ENCODE measurements around the gene FAM13B. TPM values are rescaled to one million over a fixed set of nuclear protein-coding genes. Genes with fewer than 3 reads are reported as not detected.
"Not testable (repeated sequence)": the region's sequence is repeated elsewhere in the genome, so short reads cannot be mapped to it uniquely, and the experiment has no call there.

Gene FAM13B
- total RNA-seq, 1 donor from 2014 or later: 91.5 TPM

GRCh38 chr5:137989419-137989818 lies 43.5 kb downstream of the FAM13B start:
- no peak for DNase-seq (ENCODE audit: low spot score)

GRCh38 chr5:137975208-137975607 lies 57.7 kb downstream of the FAM13B start:
- no peak for DNase-seq (ENCODE audit: low spot score)

- not testable (repeated sequence) for DNase-seq (ENCODE audit: low spot score)
Observed at GRCh38 chr5:137970384-137970783, 62.5 kb downstream of the FAM13B start.

- DNase-seq (ENCODE audit: low spot score): no peak
Observed at GRCh38 chr5:137960819-137961218, 72.1 kb downstream of the FAM13B start.

- no peak for DNase-seq (ENCODE audit: low spot score)
Observed at GRCh38 chr5:137960141-137960540, 72.7 kb downstream of the FAM13B start.

- DNase-seq (ENCODE audit: low spot score): no peak
Observed at GRCh38 chr5:137959488-137959887, 73.4 kb downstream of the FAM13B start.

GRCh38 chr5:137957948-137958347 lies 74.9 kb downstream of the FAM13B start:
- DNase-seq (ENCODE audit: low spot score): no peak

- peak; percentile 97 for DNase-seq (ENCODE audit: low spot score)
Observed at GRCh38 chr5:137954131-137954879, 78.6 kb downstream of the FAM13B start.

GRCh38 chr5:137945825-137946224 lies 87.1 kb downstream of the FAM13B start:
- DNase-seq (ENCODE audit: low spot score): no peak

- DNase-seq (ENCODE audit: low spot score): not testable (repeated sequence)
Observed at GRCh38 chr5:137944280-137944679, 88.6 kb downstream of the FAM13B start.

- no peak for DNase-seq (ENCODE audit: low spot score)
Observed at GRCh38 chr5:137939331-137939730, 93.5 kb downstream of the FAM13B start.

GRCh38 chr5:137938751-137939143 lies 94.1 kb downstream of the FAM13B start:
- no peak for DNase-seq (ENCODE audit: low spot score)

- DNase-seq (ENCODE audit: low spot score): no peak
Observed at GRCh38 chr5:137937994-137938750, 94.7 kb downstream of the FAM13B start.

- peak; percentile 77 for DNase-seq (ENCODE audit: low spot score)
Observed at GRCh38 chr5:137935694-137936093, 97.2 kb downstream of the FAM13B start.

GRCh38 chr5:137935190-137935589 lies 97.7 kb downstream of the FAM13B start:
- no peak for DNase-seq (ENCODE audit: low spot score)

GRCh38 chr5:137933491-137933911 lies 99.4 kb downstream of the FAM13B start:
- DNase-seq (ENCODE audit: low spot score): no peak

GRCh38 chr5:137932800-137933199 lies 100.1 kb downstream of the FAM13B start:
- no peak for DNase-seq (ENCODE audit: low spot score)

GRCh38 chr5:137923856-137924255 lies 109.0 kb downstream of the FAM13B start:
- DNase-seq (ENCODE audit: low spot score): peak; percentile 7

GRCh38 chr5:137921931-137922330 lies 110.9 kb downstream of the FAM13B start:
- DNase-seq (ENCODE audit: low spot score): peak; percentile 5

- DNase-seq (ENCODE audit: low spot score): no peak
Observed at GRCh38 chr5:137916923-137917322, 116.0 kb downstream of the FAM13B start.

GRCh38 chr5:137914758-137915157 lies 118.1 kb downstream of the FAM13B start:
- DNase-seq (ENCODE audit: low spot score): no peak

- DNase-seq (ENCODE audit: low spot score): no peak
Observed at GRCh38 chr5:137902408-137903133, 130.3 kb downstream of the FAM13B start.

All from umbilical cord (tissue), 2 donors.